OCI-LY3 (cell line): ENCODE data around the gene AKAP1.

Source experiments
- EZH2phosphoT487 ChIP-seq: fragments of 200-600 bp; shearing (Covaris generic); IDR thresholded peaks from 2 replicates; pipeline ENCODE4 v1.6.1; 2018; ENCODE audit warnings: antibody characterized with exemption, mixed run types, low read depth
- TF ChIP-seq, protein P1 (sequence below): fragments of 200-600, 300-600 bp; sonication (generic); IDR thresholded peaks from 2 replicates; pipeline ENCODE4 v1.5.1; 2014; ENCODE audit warnings: antibody characterized with exemption, low read length, low read depth

- TF ChIP-seq, protein P1, sequence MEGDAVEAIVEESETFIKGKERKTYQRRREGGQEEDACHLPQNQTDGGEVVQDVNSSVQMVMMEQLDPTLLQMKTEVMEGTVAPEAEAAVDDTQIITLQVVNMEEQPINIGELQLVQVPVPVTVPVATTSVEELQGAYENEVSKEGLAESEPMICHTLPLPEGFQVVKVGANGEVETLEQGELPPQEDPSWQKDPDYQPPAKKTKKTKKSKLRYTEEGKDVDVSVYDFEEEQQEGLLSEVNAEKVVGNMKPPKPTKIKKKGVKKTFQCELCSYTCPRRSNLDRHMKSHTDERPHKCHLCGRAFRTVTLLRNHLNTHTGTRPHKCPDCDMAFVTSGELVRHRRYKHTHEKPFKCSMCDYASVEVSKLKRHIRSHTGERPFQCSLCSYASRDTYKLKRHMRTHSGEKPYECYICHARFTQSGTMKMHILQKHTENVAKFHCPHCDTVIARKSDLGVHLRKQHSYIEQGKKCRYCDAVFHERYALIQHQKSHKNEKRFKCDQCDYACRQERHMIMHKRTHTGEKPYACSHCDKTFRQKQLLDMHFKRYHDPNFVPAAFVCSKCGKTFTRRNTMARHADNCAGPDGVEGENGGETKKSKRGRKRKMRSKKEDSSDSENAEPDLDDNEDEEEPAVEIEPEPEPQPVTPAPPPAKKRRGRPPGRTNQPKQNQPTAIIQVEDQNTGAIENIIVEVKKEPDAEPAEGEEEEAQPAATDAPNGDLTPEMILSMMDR, result no peak
- no peak for TF ChIP-seq EZH2phosphoT487
These were observed 26.3 kb downstream of the AKAP1 start for GRCh38 chr17:57111386-57111785.
